WTC11 (cell line): ENCODE measurements around the gene INO80. TPM values are rescaled to one million over a fixed set of nuclear protein-coding genes. Genes with fewer than 3 reads are reported as not detected.
A peak's percentile ranks its signal among the peaks of the same experiment; 100 is the strongest.

Source experiments
- ATAC-seq: fragments of 200-7000 bp; cut with Tn5 transposase; 2 replicates; pipeline ENCODE4 v1.10.0; 2021; ENCODE audit warnings: mild to moderate bottlenecking, moderate library complexity
- CTCF ChIA-PET: fragments of 300-600 bp; sonication (Branson Sonifier 250); formaldehyde crosslinking; loops from one replicate; lab custom pipeline; 2021; ENCODE audit warnings: antibody characterized with exemption; lab: Charles Lee
- POLR2A ChIA-PET: fragments of 350-600 bp; sonication (Branson Sonifier 250); formaldehyde crosslinking; loops from one replicate; lab custom pipeline; 2021; ENCODE audit warnings: antibody characterized with exemption; lab: Charles Lee
- DNase-seq: peaks from one replicate; pipeline ENCODE4 v3.0.0; 2021; ENCODE audit warnings: low spot score
- H3K27ac Mint-ChIP-seq: 2 replicates; pipeline ENCODE4 v1.8.0; 2021; ENCODE audit warnings: mixed read lengths
- H3K27me3 Mint-ChIP-seq: 2 replicates; pipeline ENCODE4 v1.8.0; 2021; ENCODE audit warnings: low read depth, mild to moderate bottlenecking, moderate library complexity, mixed read lengths
- H3K36me3 Mint-ChIP-seq: 2 replicates; pipeline ENCODE4 v1.8.0; 2021; ENCODE audit warnings: mixed read lengths
- H3K4me1 Mint-ChIP-seq: 2 replicates; pipeline ENCODE4 v1.8.0; 2022; ENCODE audit warnings: mixed read lengths
- H3K4me3 Mint-ChIP-seq: 2 replicates; pipeline ENCODE4 v1.8.0; 2021; ENCODE audit warnings: mild to moderate bottlenecking, moderate library complexity, mixed read lengths
- H3K9me3 Mint-ChIP-seq: 2 replicates; pipeline ENCODE4 v1.8.0; 2021; ENCODE audit warnings: mixed read lengths
- CDX4 ChIP-seq: fragments of 250-450 bp; sonication (Bioruptor Pico); IDR thresholded peaks from 2 replicates; pipeline ENCODE4 v1.9.0; 2021; ENCODE audit warnings: moderate library complexity, mild to moderate bottlenecking, inconsistent platforms, borderline replicate concordance
- CTCF ChIP-seq: fragments of 200-600 bp; IDR thresholded peaks from 2 replicates; pipeline ENCODE4 v1.8.0; 2022; ENCODE audit warnings: antibody characterized with exemption
- E2F5 ChIP-seq: sonication (generic); formaldehyde crosslinking; IDR thresholded peaks from 2 replicates; pipeline ENCODE4 v1.8.1; 2022; ENCODE audit warnings: mild to moderate bottlenecking, moderate library complexity, missing genetic modification reagents
- ELF4 ChIP-seq: sonication (generic); formaldehyde crosslinking; IDR thresholded peaks from 2 replicates; pipeline ENCODE4 v1.8.1; 2022; ENCODE audit warnings: low read depth, mild to moderate bottlenecking, moderate library complexity, missing genetic modification reagents
- ERG ChIP-seq: fragments of 250-450 bp; sonication (Bioruptor Pico); IDR thresholded peaks from 2 replicates; pipeline ENCODE4 v1.8.0; 2021; ENCODE audit warnings: mild to moderate bottlenecking
- FOXP1 ChIP-seq: sonication (generic); formaldehyde crosslinking; IDR thresholded peaks from 2 replicates; pipeline ENCODE4 v1.8.0; 2022; ENCODE audit warnings: missing genetic modification reagents, mild to moderate bottlenecking, moderate library complexity, borderline replicate concordance
- GABPB1 ChIP-seq: sonication (generic); formaldehyde crosslinking; IDR thresholded peaks from 2 replicates; pipeline ENCODE4 v1.8.1; 2023; ENCODE audit warnings: mild to moderate bottlenecking, missing genetic modification reagents
- GRHL2 ChIP-seq: fragments of 250-450 bp; sonication (Bioruptor Pico); IDR thresholded peaks from 2 replicates; pipeline ENCODE4 v1.8.0; 2022; ENCODE audit warnings: mild to moderate bottlenecking, moderate library complexity; ENCODE audit not compliant: insufficient replicate concordance, severe bottlenecking
- HMGA2 ChIP-seq: fragments of 250-450 bp; sonication (Bioruptor Pico); IDR thresholded peaks from 2 replicates; pipeline ENCODE4 v1.4.0; 2021; ENCODE audit warnings: mild to moderate bottlenecking, moderate library complexity
- JUN ChIP-seq: sonication (generic); formaldehyde crosslinking; IDR thresholded peaks from 2 replicates; pipeline ENCODE4 v1.8.0; 2023; ENCODE audit warnings: mild to moderate bottlenecking, missing genetic modification reagents
- NFATC4 ChIP-seq: fragments of 250-450 bp; sonication (Bioruptor Pico); IDR thresholded peaks from 2 replicates; pipeline ENCODE4 v1.9.0; 2021; ENCODE audit warnings: mild to moderate bottlenecking
- NR2C2 ChIP-seq: sonication (generic); formaldehyde crosslinking; IDR thresholded peaks from 2 replicates; pipeline ENCODE4 v1.8.0; 2022; ENCODE audit warnings: mild to moderate bottlenecking, missing genetic modification reagents
- TCF7 ChIP-seq: sonication (generic); formaldehyde crosslinking; IDR thresholded peaks from 2 replicates; pipeline ENCODE4 v1.8.0; 2022; ENCODE audit warnings: mild to moderate bottlenecking, low read depth, missing genetic modification reagents, moderate library complexity
- USF2 ChIP-seq: sonication (generic); formaldehyde crosslinking; IDR thresholded peaks from 2 replicates; pipeline ENCODE4 v1.8.1; 2023; ENCODE audit warnings: mild to moderate bottlenecking, missing genetic modification reagents, moderate library complexity
- ZBTB21 ChIP-seq: sonication (generic); formaldehyde crosslinking; IDR thresholded peaks from 2 replicates; pipeline ENCODE4 v1.8.1; 2023; ENCODE audit warnings: mild to moderate bottlenecking, missing genetic modification reagents, borderline replicate concordance
- ZSCAN18 ChIP-seq: fragments of 250-450 bp; sonication (Bioruptor Pico); IDR thresholded peaks from 2 replicates; pipeline ENCODE4 v2.1.2; 2022; ENCODE audit warnings: mild to moderate bottlenecking, moderate library complexity
- total RNA-seq: library from RNA; stranded (reverse); gene quantifications from 3 replicates; pipeline ENCODE4 v1.2.3, GENCODE V29; 2021

The INO80 gene
- total RNA-seq, 1 experiment from 2014 or later: 20.6 TPM

DNA sequence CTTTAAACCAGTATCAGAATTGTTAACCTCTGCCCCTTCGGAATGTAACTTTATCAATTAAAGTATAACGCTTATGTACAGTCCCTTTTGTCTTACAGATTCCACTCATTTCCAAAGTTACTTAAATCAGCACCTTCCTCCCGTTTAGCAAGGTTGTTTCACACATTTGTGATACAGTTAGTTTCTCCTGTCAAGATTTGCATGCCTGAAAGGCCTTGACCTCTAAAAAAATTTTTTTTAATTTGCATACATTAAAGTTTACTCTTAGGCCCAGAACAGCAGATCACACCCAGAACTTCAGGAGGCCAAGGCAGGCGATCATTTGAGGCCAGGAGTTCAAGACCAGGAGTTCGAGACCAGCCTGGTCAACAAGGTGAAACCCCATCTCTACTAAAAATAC, 9.1 kb downstream of the INO80 start:
- CTCF ChIA-PET: no interaction called here
- no peaks in the 10 kb centered on the region for H3K27me3 Mint-ChIP-seq
- TF ChIP-seq FOXP1 (CRISPR knock-in tag): no peak
- no peak for TF ChIP-seq GRHL2
- no peak for TF ChIP-seq E2F5 (CRISPR knock-in tag)
- no peak for TF ChIP-seq ZBTB21 (CRISPR knock-in tag)
- TF ChIP-seq CDX4 (CRISPR knock-in tag): no peak
- TF ChIP-seq JUN: no peak
- no peak for TF ChIP-seq ELF4
- TF ChIP-seq HMGA2 (CRISPR knock-in tag): no peak
- DNase-seq: no peak
- no peak for ATAC-seq
- POLR2A ChIA-PET: no interaction called here
- H3K9me3 Mint-ChIP-seq: no peaks in the 10 kb centered on the region
- 0 out of 2 replicates have a peak overlapping the region, but pooled peaks have one; percentile 50 for H3K27ac Mint-ChIP-seq
- H3K4me1 Mint-ChIP-seq: no peaks in the 10 kb centered on the region
- peaks cover 9% of the 10 kb centered on the region for H3K36me3 Mint-ChIP-seq
- no peak overlapping the region for H3K4me3 Mint-ChIP-seq

DNA sequence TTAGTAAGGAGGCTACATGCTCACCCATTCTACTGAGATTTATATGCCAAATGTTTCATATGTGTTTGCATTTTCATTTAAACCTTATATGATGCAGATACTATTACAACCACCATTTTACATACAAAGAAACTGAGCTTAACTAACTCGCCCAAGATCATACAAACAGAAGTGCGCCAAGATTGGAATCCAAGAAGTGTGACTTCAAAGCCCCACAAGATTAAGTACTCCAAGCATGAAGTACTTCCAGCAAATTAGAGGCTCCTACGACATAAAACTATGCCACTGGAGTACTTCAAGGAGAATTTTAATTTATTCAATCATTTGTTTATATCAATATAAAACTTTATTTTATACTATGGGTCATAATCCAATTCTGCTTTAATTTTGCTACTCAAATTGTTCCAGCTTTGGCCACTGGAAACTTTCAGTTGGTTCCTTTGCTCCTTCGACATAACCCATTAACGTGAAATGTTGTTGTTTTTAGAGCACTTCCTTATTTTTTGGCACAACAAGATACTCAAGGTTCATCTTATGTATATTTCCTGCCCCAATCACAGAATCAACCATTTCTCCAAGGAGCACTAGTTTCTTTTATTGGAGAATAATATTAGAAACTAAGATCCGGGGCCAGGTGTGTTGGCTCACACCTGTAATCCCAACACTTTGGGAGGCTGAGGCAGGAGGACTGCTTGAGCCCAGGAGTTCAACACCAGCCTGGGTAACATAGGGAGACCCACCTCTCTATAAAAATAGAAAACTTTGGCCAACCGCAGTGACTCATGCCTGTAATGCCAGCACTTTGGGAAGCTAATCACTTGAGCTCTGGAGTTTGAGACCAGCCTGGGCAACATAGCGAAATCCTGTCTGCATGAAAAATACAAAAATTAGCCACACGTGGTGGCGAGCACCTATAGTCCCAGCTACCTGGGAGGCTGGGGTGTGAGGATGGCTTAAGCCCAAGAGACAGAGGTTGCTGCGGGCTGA, 10.4 kb downstream of the INO80 start:
- H3K27ac Mint-ChIP-seq: no peak overlapping the region
- no peaks in the 10 kb centered on the region for H3K9me3 Mint-ChIP-seq
- peaks cover 13% of the 10 kb centered on the region for H3K36me3 Mint-ChIP-seq
- peaks cover 4% of the 10 kb centered on the region for H3K4me1 Mint-ChIP-seq
- DNase-seq (no peak), ATAC-seq (no peak)
- CTCF ChIA-PET: no interaction called here
- H3K4me3 Mint-ChIP-seq: no peak overlapping the region
- H3K27me3 Mint-ChIP-seq: no peaks in the 10 kb centered on the region
- POLR2A ChIA-PET: no interaction called here
- no peak for TF ChIP-seq NFATC4 (CRISPR knock-in tag)
- TF ChIP-seq GABPB1: no peak
- no peak for TF ChIP-seq ERG (CRISPR knock-in tag)
- no peak for TF ChIP-seq ZSCAN18 (CRISPR knock-in tag)
- TF ChIP-seq FOXP1 (CRISPR knock-in tag): no peak
- no peak for TF ChIP-seq E2F5 (CRISPR knock-in tag)
- TF ChIP-seq CTCF: no peak
- TF ChIP-seq NR2C2 (CRISPR knock-in tag): no peak
- TF ChIP-seq USF2 (CRISPR knock-in tag): no peak
- TF ChIP-seq TCF7: no peak
